Neural cell (in vitro differentiated cells): ENCODE results near the gene DCUN1D1. TPM values are rescaled to one million over a fixed set of nuclear protein-coding genes. Genes with fewer than 3 reads are reported as not detected.

Source experiments
- H2AFZ ChIP-seq: fragments of 200-600, 300-800 bp; sonication (generic), shearing (Covaris generic); 2 replicates; pipeline ENCODE4 v1.6.0; 2014; ENCODE audit warnings: low read depth, mild to moderate bottlenecking, antibody characterized with exemption, low read length, moderate library complexity
- H3F3A ChIP-seq: fragments of 200-600 bp; shearing (Covaris generic); 2 replicates; pipeline ENCODE4 v1.6.1; 2016; ENCODE audit warnings: mild to moderate bottlenecking, moderate library complexity, mixed read lengths, antibody characterized with exemption, low read length; ENCODE audit not compliant: insufficient read depth, poor library complexity, severe bottlenecking
- H3K27ac ChIP-seq: fragments of 200-600, 300-800 bp; sonication (generic), shearing (Covaris generic); 2 replicates; pipeline ENCODE4 v1.5.1; 2014; ENCODE audit warnings: mild to moderate bottlenecking, low read length, moderate library complexity
- H3K27me3 ChIP-seq: fragments of 300-800, 200-600 bp; sonication (generic), shearing (Covaris generic); 2 replicates; pipeline ENCODE4 v1.6.0; 2014; ENCODE audit warnings: mild to moderate bottlenecking, low read depth, low read length, moderate library complexity; ENCODE audit not compliant: insufficient read depth
- H3K36me3 ChIP-seq: fragments of 300-800, 200-600 bp; sonication (generic), shearing (Covaris generic); 2 replicates; pipeline ENCODE4 v1.5.1; 2014; ENCODE audit warnings: mild to moderate bottlenecking, antibody characterized with exemption, low read length, moderate library complexity; ENCODE audit not compliant: insufficient read depth
- H3K4me2 ChIP-seq: fragments of 300-800, 200-600 bp; sonication (generic), shearing (Covaris generic); 2 replicates; pipeline ENCODE4 v1.6.0; 2014; ENCODE audit warnings: mild to moderate bottlenecking, low read length
- H3K4me3 ChIP-seq: fragments of 300-800, 200-600 bp; sonication (generic), shearing (Covaris generic); 2 replicates; pipeline ENCODE4 v1.5.1; 2014; ENCODE audit warnings: mild to moderate bottlenecking, low read length, moderate library complexity
- H3K79me2 ChIP-seq: fragments of 200-600 bp; shearing (Covaris generic); replicated peaks from 2 replicates; pipeline ENCODE4 v1.6.0; 2014; ENCODE audit warnings: mild to moderate bottlenecking, low read length, moderate library complexity; ENCODE audit not compliant: insufficient read depth
- H3K9ac ChIP-seq: fragments of 300-800, 200-600 bp; sonication (generic), shearing (Covaris generic); 2 replicates; pipeline ENCODE4 v1.6.1; 2016; ENCODE audit warnings: mild to moderate bottlenecking, low read length, mixed read lengths
- H3K9me2 ChIP-seq: fragments of 200-600 bp; shearing (Covaris generic); 2 replicates; pipeline ENCODE4 v1.6.1; 2016; ENCODE audit warnings: mild to moderate bottlenecking, low read length, mixed read lengths; ENCODE audit not compliant: insufficient read depth
- H3K9me3 ChIP-seq: fragments of 200-600, 300-800 bp; sonication (generic), shearing (Covaris generic); 2 replicates; pipeline ENCODE4 v1.6.1; 2016; ENCODE audit warnings: mild to moderate bottlenecking, mixed run types, low read length, moderate library complexity, mixed read lengths
- H4K20me1 ChIP-seq: fragments of 200-600 bp; shearing (Covaris generic); 2 replicates; pipeline ENCODE4 v1.6.1; 2016; ENCODE audit warnings: mild to moderate bottlenecking, mixed run types; ENCODE audit not compliant: insufficient read depth
- CTCF ChIP-seq: fragments of 450-650 bp; IDR thresholded peaks from 2 replicates; pipeline ENCODE4 v1.5.1; 2014; ENCODE audit warnings: antibody characterized with exemption, mild to moderate bottlenecking, moderate library complexity; ENCODE audit not compliant: poor library complexity, severe bottlenecking
- EP300 ChIP-seq: fragments of 450-650 bp; conservative IDR thresholded peaks from 2 replicates; pipeline ENCODE4 v1.6.1; 2014; ENCODE audit warnings: antibody characterized with exemption, mild to moderate bottlenecking, moderate library complexity; ENCODE audit not compliant: poor library complexity, severe bottlenecking
- EZH2 ChIP-seq: fragments of 200-600, 300-800 bp; shearing (Covaris generic), sonication (generic); IDR thresholded peaks from 2 replicates; pipeline ENCODE4 v1.6.1; 2014; ENCODE audit warnings: antibody characterized with exemption, low read length, borderline replicate concordance, mild to moderate bottlenecking; ENCODE audit not compliant: insufficient read depth, poor library complexity, severe bottlenecking
- MXI1 ChIP-seq: fragments of 450-650 bp; conservative IDR thresholded peaks from 2 replicates; pipeline ENCODE4 v1.6.1; 2014; ENCODE audit warnings: antibody characterized with exemption, mild to moderate bottlenecking; ENCODE audit not compliant: poor library complexity, severe bottlenecking
- POLR2AphosphoS5 ChIP-seq: IDR thresholded peaks from 2 replicates; pipeline ENCODE4 v1.6.1; 2012
- RAD21 ChIP-seq: fragments of 450-650 bp; conservative IDR thresholded peaks from 2 replicates; pipeline ENCODE4 v1.6.1; 2014; ENCODE audit warnings: antibody characterized with exemption, mild to moderate bottlenecking, moderate library complexity
- REST ChIP-seq: IDR thresholded peaks from 2 replicates; pipeline ENCODE4 v1.6.1; 2012; ENCODE audit warnings: borderline replicate concordance
- SMC3 ChIP-seq: fragments of 450-650 bp; conservative IDR thresholded peaks from 2 replicates; pipeline ENCODE4 v1.6.1; 2014; ENCODE audit warnings: antibody characterized with exemption, mild to moderate bottlenecking, moderate library complexity; ENCODE audit not compliant: poor library complexity
- TAF1 ChIP-seq: IDR thresholded peaks from 2 replicates; pipeline ENCODE4 v1.6.1; 2012; ENCODE audit warnings: low read depth
- polyA plus RNA-seq: library from polyadenylated mRNA; depleted of rRNA; stranded (reverse); fragments of >200 nt; gene quantifications from 2 replicates; pipeline ENCODE4 v1.2.3, GENCODE V29; 2014

Gene DCUN1D1
- polyA plus RNA-seq, 1 donor from 2014 or later = 33.4 TPM

GRCh38 chr3:182905623-182906022 lies 74.7 kb downstream of the DCUN1D1 start:
- TF ChIP-seq TAF1 = no peak
- no peak for TF ChIP-seq REST
- TF ChIP-seq RAD21 = no peak
- no peak for TF ChIP-seq CTCF
- no peak for TF ChIP-seq EP300
- TF ChIP-seq EZH2 = no peak
- TF ChIP-seq POLR2AphosphoS5 = no peak
- TF ChIP-seq MXI1 = no peak
- TF ChIP-seq SMC3 = no peak
- no peak overlapping the region for H3K27ac ChIP-seq

GRCh38 chr3:182904164-182904563 lies 76.2 kb downstream of the DCUN1D1 start:
- no peaks in the 10 kb centered on the region for H4K20me1 ChIP-seq
- H3K27me3 ChIP-seq = no peaks in the 10 kb centered on the region
- no peak overlapping the region for H3K27ac ChIP-seq
- no peaks in the 10 kb centered on the region for H3K36me3 ChIP-seq
- H3K79me2 ChIP-seq = no peaks in the 10 kb centered on the region
- TF ChIP-seq EP300 (no peak), POLR2AphosphoS5 (no peak), MXI1 (no peak), EZH2 (no peak), CTCF (no peak), SMC3 (no peak), REST (no peak), RAD21 (no peak), TAF1 (no peak)
- H2AFZ ChIP-seq = no peak overlapping the region
- no peaks in the 10 kb centered on the region for H3K9me2 ChIP-seq
- H3K4me3 ChIP-seq = no peak overlapping the region
- H3K9ac ChIP-seq = no peak overlapping the region
- no peak overlapping the region for H3K4me2 ChIP-seq
- no peaks in the 10 kb centered on the region for H3K9me3 ChIP-seq
- no peaks in the 10 kb centered on the region for H3F3A ChIP-seq

More at GRCh38 chr3:182905623-182906022, 74.7 kb downstream of the DCUN1D1 start:
- no peak overlapping the region for H2AFZ ChIP-seq
- H3F3A ChIP-seq = no peaks in the 10 kb centered on the region
- H3K9me3 ChIP-seq = no peaks in the 10 kb centered on the region
- H3K79me2 ChIP-seq = no peaks in the 10 kb centered on the region
- no peaks in the 10 kb centered on the region for H3K9me2 ChIP-seq
- H3K4me3 ChIP-seq = no peak overlapping the region
- no peaks in the 10 kb centered on the region for H3K36me3 ChIP-seq
- no peak overlapping the region for H3K4me2 ChIP-seq
- no peaks in the 10 kb centered on the region for H4K20me1 ChIP-seq
- H3K9ac ChIP-seq = no peak overlapping the region
- no peaks in the 10 kb centered on the region for H3K27me3 ChIP-seq
